ENCODE measurements around the gene NEBL.

The NEBL gene

DNA sequence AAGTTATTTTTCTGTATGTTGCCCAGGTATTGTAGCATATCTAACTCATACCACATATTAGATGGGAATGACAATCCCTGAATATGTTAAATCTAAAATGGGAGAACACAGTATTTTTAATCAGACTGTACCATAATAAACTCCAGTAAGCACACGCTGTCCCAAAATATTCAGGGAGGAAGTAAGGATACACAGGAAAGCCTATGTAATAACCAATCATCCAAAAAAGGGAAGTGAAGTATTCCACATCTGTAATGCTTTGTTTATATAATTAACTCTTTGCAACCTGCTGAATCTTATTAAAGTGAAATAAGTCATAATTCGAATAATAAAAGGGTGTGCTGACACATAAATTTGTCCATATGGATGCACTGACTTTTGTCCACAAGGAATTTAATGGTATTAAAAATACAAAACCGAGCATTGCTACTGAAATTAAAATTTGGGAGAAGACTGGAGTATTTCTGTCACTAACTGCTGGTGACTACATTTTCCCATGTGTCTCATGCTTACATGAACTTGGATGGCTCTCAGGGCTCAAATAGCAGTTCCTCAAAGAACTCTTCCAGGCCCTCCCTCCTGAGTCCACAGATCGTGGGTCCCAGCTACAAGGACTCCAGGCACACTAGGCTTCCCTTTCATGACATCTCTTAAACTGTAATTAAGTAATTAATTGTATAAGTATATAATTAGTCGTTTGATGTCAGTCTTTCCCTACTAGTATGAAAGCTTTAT, 120.6 kb downstream of the NEBL start:
- no peak for DNase-seq

- DNase-seq, result no peak
These were observed 126.1 kb downstream of the NEBL start for GRCh38 chr10:20771051-20771450.

- no peak for DNase-seq
These were observed 127.6 kb downstream of the NEBL start for GRCh38 chr10:20769481-20769880.

- no peak for DNase-seq
These were observed 128.3 kb downstream of the NEBL start for GRCh38 chr10:20768843-20769242.

- no peak for DNase-seq
These were observed 130.1 kb downstream of the NEBL start for GRCh38 chr10:20767028-20767427.

DNA sequence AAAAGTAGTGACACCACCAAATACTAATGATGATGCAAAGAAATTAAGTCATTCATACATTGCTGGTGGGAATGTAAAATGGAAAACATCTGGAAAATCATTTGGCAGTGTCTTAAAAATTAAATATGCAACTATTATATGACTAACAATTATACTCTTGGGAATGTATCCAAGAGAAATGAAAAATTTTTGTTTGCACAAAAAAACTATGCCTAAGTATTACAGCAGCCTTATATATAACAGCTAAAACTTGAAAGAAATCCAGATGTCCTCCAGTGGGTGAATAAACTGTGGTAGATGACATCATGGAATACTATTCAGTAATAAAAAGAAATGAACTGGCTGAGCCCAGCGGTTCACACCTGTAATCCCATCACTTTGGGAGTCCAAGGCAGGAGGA, 132.0 kb downstream of the NEBL start:
- DNase-seq, result no peak

DNA sequence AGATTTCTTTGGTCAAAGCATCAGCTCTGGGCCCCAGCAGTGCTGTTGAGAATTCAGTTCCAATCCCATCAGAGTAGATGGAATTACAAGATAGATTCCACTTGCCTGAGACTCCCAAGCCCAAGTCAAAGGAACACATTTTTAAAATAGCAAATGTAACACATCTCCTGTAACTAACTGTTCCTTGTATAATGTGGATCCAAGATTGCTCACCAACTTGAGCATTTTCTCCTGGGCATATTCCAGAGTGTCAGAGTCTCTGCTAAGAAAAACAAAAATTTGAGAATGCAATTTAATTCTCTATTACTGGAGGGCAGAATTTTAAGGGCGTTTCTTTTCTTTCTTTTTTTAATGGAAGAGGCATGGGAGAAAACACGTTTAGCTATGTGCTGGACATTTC, 136.7 kb downstream of the NEBL start:
- DNase-seq, result no peak

GRCh38 chr10:20748551-20748950, 148.6 kb downstream of the NEBL start:
- DNase-seq, result no peak

DNA sequence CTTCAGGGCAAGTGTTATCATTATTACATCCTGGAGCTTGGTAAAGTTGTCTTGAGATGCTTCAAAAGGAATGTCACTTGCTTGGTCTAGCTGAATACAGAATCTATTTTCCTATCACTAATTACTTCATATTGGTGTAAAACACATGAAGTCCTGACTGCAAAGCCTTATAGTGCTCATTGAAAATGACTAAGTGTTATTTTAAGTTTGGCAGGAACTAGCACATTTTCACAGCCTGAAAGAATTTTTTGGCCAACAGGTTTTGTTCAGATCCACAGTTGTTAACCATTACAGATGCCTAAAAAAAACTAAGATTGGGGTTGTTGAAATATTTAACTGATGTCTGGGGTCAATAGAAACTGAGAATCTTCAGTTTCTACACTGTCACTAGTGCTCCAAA, 149.3 kb downstream of the NEBL start:
- DNase-seq, result no peak

DNA sequence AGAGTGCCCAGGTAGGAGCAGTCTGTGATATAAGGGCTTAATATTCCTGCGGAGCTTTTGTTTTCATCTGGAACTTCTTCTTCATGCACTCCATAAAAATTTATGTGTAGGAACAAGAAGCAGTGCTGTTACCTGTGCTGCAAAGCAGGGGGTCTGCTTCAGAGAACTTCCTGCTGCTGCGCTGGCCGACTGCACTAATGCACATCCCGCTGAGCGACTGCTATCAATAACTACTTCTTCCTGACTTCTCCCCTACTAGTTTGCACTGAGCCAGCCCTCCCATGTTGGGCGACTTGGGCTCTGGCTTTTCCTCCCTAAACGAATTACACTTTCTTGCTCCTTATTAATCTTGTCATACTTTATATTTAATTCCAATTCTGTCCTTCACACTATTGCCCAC, 150.3 kb downstream of the NEBL start:
- no peak for DNase-seq

DNA sequence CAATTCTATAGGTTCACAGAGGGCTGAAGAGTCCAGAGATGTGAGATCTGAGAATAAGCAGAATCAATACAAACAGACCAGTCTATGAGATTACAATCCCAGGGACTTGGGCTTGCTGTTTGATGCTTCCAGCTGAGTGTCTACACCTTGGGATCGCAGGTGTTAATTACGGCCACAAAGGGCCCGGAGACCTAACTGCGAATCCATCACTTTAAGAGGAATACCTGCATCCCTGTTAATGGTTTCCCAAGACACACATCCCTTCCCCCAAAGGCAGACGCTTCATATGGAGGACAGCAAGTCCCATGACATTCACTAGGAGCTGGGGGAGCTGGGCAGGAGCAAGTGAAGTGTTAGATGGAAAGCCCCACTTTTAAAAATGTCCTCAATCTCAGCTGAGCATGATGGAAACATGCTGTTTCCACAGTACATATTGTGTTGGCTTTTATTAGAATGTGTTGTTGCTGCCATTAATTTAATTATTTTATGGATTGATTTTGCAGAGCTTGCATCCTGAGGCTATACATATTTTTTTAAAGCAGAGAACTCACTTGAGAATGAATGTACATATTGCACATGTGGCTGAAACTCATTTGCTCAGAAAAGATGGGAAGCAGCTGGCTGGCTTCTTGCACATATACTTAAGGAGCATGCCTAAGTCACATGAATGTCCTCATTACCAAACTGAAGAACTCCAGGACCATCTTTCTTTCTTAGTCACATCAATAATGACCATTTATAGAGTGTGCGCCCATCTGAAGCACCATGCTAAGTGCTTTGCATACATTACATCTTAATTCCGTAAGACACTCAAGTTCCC, 151.3 kb downstream of the NEBL start:
- no peak for DNase-seq

DNA sequence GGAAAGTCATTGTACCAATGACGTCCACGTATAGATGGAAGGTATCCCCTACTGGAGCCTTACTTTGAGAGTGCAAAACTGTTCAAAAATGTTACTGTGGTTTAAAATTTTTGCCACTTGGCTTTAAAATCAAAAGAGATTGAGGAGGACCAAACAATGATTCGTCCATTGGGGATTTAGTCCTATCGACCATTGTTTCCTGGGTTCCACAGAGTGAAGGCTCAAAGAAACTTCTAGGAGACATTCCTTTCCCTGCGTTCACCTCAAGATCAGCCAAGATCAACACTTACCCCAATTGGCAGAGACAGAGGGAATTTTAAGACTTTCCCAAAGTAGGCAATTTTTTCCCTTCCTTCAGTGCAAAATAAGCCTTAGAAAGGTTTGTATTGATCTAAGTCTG, 152.3 kb downstream of the NEBL start:
- DNase-seq, result no peak

DNA sequence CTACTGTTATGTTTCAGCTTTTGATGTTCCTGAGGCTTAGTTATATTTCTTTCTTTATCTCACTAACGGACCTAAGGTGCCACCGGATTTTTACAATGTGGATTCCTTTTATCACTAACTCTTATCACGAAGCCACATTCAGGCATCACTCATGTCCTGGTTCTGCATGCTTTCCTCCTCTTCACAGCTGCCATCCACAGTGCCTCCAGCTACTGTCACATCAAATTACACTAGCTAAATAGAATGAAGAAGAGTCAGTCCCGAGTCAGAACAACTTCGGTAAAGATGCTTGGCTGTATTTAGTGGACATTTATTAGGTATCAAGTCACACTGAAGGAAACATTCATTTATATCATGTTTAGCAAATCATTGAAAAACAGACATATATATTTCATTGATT, 153.2 kb downstream of the NEBL start:
- DNase-seq, result no peak

DNA sequence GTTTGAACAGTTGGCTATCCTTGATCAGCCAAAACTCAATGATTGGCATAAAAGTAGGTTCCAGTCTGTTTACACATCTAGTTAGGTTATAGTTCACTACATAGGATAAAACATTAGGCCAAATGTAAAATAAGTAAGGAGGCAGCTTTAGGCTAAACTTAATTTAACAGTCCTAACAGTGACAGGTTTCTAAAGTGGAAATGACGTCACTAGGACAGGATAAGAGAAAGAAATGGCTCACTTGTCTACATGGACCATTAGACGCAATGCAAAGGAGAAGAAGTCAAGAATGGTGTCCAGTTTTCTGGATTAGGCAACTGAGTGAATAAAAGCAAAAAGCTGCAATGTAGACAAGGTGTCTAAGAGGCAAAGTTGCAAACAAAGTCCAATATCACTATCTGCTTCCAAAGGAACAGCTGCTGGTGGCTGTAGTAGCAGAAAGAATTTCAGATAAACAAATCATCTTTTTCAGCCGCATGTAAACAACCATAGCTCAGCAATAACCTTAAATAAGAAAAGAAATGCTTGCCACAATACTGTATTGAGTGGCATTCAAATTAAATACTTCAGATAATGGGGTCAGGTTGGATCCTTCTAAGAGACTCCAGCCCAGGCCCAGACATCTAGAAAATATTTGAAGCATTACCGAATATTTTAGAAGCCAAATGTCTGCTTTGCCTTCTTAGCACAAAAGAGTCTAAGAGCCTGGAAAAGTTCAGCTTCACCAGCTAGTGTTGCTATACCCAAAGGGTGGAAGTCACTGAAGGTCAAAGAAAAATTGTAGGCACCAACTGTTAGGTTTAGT, 154.2 kb downstream of the NEBL start:
- DNase-seq, result no peak

- no peak for DNase-seq
These were observed 157.0 kb downstream of the NEBL start for GRCh38 chr10:20740120-20740519.

DNA sequence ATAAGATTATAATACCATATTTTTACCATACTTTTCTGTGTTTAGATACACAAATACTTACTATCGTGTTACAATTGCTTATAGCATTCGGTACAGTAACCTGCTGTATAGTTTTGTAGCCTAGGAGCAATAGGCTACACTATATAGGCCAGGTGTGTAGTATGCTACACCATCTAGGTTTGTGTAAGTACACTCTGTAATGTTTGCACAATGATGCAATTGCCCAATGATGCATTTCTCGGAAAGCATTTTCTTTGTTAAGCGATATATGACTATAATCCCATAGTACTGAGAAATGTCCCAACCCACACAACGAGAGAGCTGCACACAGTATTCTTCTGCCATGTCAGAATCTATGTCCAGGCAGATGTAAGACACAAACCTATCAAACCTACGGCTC, 160.0 kb downstream of the NEBL start:
- DNase-seq, result no peak
